ENCODE measurements around the gene TMOD2.

Gene TMOD2

DNA sequence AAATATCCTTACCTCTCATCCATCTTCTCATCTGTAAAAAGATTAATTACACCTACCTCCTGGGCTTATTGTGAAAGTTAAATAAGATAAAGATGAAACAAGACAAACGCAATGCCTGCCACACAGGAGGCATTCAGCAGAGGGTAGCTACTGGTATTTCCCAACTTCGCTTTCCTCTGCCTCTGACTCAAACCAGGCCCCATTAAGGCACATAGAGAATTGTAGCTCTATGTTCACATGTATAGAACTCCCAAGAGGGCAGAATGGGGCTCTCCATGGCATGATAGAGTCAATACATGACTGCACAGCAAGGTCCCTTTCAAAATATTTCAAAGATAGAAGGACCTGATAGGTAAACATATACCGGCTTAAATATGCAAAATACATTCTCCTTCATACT, 15.3 kb upstream of the TMOD2 start:
- no peak for DNase-seq

DNA sequence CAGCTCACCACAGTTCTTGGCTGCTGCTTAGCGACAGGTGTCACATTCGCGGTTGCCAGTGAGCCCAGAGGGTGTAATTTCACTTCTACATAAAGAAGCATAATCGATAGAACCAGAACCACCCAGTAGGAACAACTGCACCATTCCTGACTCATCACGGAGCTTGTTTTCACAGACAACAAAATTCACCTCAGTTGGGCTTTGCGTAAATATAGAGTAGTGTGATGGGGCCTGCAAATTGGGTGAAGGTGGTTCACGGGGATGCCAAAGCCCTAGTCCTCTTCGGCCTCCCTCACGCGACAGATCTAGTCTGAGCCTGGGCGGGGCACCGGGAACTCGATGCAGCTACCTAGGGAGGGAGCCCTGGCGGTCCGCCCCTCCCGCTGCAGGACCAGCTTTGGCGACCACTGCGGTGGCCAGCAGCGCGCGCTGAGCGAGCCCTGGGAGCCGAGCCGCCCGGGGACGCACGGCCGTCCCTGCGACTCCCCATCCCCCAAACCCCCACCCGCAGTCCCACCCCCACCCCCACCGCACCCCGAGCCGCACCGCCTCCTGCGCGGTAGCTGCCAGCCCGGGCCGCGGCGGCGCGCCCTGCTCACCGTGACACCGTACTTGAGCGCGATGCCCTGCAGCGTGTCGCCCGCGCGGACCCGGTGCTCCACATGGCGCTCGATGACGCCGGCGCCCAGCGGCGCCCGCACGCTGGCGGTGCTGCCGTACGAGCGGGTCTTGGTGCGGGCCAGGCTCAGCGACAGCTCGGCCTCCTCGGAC, 14.5 kb upstream of the TMOD2 start:
- peak; percentile 42 for DNase-seq

DNA sequence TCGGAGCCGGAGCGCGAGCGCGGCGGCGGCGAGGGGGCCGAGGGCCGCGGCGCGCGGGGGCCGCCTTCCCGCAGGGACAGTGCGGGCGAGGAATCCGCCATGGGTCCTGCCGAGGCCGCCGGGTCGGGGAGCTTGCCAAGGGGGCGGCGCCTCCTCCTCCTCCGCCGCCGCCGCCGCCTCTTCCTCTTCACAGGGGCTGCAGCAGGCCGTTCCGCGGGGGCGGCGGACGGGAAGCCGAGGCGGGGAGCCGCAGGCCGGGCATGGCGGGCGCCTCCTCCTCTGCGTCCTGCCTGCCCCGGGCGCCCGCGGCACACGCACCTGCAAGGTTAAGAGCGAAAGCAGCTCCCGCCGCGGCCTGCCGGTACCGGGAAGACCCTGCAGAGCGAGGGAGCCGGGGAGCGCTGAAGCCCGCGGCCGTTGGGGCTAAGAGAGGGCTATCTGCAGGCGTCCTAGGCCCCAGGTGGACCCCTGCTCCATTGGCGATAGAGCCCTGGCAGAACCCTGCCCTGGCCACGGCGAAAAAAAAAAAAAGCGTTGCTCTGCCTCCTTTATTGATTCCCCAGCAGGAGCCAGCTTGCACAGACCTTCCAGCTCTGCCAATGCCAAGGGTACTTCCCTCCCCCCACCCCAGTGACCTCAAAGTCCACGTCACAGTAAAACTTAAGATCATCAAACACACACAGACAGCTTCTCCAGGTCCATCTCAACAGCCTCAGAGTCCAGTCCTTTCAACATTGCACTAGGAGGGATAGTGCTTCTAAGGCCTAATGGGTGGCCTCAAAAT, 13.7 kb upstream of the TMOD2 start, which contains the start of gene LYSMD2:
TSS of gene LYSMD2 (minus strand) at position 134 of the 784 bp plus-strand sequence. CDS start at position 101, 33 bp downstream.
- peak; percentile 57 for DNase-seq

DNA sequence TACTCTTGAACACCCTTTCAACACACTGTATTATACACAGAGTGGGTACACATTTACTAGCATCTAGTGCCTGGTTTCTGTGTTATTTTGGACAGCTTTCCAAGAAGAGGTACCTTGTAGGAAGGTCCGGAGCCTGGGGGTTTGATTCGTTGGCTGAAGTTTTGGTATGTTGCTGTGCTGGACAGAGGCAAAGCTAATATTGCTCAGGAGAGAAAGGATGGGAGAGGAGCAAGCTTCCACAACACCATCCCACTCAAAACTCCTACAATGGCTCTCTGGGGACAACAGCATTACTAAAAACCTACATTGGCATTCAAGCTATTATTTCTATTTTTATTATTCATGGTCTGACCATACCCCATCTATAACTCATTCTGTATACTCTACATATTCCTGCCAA, 12.8 kb upstream of the TMOD2 start:
- no peak for DNase-seq

DNA sequence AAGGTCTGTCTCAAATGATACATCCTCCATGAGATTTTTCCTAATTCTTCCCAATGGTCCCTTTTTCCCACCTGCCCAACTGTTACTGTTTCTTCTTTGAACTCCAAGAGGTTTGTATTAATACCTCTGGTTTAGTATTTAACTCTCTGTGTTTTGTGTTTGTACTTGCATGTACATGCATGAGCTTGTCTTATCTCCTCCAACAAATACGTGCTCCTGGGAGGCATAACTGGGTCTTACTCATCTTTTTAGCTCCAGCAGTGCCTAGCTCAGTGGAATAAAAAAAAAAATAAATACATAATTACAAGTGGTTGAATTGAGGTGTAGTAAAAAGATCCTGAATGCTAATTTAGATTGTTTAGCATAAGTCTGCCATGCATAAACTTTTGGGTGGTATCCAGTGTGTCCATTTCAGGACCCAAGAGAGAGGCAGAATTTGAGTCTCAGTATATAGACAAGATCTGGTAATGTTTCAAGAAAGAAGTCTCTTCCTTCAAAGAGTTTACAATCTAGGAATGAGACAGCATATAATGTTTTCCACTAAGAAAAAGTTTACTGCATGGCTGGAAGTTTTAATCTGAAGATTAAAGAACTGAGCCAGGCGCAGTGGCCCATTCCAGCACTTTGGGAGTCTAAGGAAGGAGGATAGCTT, 12.2 kb upstream of the TMOD2 start:
- DNase-seq, result no peak

DNA sequence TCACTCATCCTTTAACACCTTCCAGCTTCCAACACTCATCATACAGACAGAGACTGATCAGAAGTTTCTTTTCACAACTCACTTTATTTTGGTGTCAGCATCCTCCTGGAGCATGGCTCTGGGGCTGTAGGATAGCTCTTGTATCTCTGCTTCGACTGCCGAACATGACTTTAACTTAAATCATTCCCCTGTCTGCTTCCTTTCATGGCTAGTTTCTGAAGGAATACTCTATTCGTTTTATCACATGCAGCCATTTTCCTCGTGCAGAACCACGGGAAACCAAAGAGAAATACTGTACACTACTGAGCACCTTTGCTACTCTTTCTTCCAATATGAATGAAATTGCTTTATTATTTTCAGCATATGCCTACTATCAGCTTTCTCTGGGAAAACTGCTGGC, 2.1 kb upstream of the TMOD2 start:
- DNase-seq, result no peak

DNA sequence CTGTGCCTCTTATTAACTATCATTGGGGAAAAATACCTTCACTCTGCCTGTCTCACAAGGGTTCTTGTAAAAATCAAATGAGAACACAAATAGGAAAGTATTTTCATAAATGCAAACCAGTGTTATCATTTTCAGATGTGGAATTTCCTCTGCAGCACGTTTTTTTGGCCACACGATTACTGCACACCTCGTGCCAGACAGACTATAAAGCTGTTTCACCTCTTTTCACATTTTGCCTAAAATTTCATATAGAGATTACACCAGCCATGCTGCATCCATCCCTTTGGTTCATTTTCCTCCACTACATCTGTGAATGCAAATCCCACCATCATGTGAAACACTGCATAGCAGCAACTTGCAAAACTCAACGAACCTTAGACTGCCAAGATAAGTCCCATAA, 1.2 kb upstream of the TMOD2 start:
- DNase-seq, result no peak

DNA sequence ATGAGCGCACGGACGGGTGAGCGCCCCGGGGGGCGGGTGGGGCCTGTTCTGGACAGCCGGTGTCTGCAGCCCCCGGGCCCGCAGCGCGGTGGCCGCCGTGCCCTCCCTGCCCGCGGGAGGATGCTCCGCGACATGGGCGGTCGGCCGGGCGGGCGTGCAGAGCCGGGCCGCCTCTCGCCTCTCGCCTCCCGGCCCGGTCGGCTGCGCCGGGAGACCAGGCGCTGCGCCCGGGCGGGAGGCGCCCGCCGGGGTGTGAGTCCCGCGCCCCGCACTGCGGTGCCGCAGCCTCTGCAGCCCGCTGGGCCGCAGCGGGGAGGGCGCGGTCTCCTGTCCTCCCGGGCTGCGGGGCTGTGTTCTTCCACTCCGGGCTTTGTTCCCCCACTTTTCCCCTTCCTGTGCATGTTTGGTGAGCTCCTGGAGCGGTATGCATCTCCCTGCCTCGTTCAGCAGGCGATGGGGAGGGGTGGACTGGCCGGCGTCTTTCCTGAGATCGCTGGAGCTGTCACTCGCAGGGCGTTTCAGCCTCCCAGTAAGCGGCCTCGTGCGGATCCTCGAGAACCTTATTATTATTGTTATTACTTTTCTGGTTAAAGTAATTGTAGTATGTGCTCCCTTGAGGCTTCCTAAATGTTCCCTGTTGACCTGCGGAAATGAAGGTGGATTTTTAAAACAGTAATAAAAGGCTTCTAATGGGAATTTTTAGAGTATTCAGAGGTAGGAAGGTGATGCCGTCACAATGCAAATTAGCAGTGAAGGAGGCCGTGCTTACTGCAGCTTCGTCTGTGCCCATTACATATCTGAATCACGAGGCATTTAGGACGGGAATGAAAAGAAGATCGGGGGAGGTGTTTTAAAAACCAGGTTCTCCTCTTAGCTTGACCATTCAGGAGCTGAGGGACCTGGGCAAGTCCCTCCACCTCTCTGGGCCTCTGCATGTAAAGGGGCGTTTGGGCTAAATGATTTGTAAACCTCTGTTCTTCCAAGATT, 593 bp downstream of the TMOD2 start:
- DNase-seq, result no peak

DNA sequence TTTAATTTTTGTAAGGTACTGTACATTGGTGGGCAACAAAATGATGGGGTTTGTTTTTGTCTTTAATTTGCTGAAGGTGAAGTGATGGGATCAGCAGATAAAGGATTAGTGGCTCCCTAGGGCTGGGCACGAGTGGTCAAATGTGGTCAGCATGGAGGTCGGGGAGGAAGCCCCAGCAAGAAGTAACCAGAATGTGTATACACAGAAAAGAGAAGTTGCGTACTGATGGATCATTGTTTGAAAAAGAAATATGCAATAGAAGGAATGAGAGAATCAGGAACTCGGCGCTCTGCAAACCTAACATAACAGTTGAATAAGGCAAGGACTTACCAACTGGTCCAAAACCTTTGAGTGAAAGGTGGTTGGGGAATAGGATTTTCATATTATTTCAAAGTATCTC, 1.5 kb downstream of the TMOD2 start:
- no peak for DNase-seq

DNA sequence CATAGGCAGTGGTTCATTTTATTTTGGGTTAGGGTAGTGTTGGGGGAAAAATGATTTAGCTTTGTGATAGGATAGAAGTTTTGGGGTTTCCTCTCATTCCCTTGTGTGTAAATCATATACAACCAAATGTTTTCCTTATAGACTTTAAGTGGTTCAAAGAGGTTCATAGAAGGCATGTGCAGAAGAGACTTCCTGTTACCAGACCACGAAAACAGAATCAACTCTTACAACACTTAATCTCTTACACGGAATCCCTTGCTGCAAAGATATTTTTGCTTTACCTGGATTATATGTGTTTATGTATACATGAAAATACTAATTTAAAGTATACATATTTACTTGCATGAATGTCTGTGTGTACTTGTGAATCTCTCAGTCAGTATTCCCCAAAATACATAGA, 2.9 kb downstream of the TMOD2 start:
- no peak for DNase-seq

DNA sequence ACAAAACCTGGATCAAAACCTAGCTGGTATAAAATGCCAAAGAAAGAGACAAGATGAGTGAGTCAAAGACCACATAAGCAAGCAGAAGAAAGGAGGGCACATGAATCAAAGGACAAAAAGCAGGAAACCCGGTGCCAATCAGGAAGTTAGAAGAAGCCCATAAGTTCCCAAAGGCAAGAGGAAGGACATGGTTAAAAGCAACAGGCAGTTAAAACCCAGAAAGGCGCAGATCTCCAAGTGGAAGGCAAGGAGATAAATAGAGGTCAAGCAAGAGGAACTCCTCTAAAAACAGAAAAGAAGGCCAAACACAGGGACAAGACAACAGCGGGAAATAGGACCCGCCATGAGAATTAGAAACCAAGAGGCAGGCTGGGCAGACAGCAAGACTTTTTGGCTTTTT, 4.4 kb downstream of the TMOD2 start:
- DNase-seq, result no peak

DNA sequence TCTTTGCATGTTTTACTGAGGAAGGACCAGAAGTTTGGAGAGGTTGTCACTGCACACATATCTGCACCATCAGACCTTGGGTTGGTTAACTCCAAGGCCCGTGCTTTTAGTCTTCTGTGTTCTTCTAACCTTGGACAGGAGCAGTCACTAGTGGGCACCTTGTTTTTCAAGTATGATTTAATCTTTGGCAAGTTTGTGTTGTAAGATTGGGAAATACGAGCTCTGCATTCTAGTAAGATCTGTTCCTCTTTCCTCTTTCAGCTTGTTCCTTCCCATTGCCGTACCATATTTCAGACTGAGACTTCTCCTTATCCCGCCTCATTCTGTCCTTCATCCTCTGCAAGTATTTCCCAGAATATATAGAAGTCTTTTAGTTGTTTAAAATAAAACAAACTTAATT, 5.1 kb downstream of the TMOD2 start:
- no peak for DNase-seq

DNA sequence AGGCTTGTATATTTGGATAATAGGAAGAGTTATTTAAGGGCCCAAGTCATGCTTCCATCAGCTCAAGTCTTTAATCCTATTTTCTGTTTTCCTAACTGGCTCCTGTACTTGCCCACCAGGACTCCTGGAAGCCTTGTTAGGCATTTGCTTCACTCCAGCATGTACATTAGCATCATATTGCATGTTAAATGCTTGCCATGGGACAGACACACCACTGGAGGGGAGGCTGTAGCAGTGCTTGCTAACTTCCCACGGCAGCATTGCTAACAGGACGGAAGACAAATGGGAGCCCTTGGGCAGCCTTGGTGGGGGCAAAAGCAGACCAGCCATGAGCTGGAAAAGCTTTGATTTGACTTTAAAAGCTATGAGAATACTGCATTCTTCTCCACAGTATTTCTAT, 6.1 kb downstream of the TMOD2 start:
- no peak for DNase-seq

DNA sequence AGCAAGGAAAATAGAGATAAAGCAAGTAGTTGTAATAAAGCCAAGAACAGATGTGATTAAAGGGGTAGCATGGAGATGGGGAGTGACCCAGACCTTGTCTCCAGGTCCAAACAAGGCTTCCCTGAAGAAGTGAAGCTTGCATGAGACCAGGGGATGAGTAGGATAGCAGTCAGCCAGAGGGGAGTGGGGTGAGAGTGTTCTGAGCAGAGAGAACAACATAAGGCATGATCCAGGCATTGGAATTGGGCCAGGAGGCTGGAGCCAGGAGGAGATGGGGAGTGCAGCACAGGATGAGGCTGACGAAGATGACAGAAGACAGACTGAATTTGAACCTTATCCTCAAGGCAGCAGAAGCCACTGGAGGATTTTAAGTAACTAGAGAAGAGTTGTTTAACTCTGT, 7.2 kb downstream of the TMOD2 start:
- no peak for DNase-seq

DNA sequence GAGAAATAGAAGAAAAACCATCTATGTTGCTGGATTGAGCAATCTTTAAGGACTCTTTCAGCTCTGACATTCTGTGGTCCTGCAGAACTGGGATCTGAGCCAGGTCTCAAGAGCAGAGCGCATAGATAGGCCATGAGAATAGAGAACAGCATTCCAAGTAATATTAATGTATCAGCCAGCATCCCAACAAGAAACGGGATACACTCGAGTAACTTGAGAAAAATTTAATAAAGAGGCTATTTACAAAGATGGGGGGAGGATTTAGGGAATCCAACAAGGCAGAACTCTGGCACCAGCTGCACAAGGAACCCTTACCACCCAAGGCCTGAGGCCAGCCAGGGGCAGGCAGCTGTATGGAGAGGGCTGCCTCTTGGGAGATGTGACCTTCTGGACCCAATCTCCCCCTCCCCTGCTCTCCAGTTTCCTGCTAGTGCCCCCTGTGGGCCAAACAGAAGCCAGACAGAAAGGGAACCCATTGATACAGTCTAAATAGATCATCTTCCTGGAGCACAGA, 8.2 kb downstream of the TMOD2 start:
- DNase-seq, result no peak

DNA sequence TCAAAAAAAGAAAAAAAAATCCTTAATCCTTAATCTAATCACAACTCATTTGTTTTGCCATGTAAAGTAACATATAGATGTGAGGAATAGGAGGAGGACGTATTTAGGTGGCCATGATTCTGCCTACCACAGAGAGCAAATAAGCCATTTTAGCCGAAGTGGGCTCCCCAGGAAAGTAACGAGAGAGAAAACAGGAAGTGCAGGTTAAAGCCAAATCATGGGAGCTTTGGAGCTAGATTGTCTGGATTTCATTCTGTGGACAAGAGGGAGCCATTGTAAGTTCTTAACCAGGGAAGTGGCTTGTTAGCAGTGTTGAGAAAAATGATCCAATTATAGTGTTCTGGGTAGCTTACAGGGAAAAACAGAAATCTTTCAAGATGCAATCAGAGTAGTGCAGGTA, 9.4 kb downstream of the TMOD2 start:
- no peak for DNase-seq

DNA sequence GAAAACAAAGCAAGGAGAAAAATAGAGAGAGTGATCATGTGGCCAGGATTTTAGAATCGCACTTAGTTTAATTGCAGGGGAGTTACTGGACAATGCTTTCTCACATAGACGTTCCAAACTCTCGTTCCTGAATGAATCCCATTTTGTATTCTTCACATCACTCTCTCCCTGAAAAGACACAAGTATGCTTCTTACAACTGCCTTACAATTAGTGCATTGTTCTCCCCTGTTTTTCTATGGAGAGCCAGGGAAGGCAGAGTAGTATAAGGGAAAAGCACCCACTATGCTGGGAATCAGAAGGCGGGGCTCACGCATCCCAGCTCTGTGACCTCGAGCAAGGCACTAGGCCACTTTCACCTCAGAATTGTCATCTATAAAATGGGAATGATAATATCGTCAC, 14.4 kb downstream of the TMOD2 start:
- no peak for DNase-seq

DNA sequence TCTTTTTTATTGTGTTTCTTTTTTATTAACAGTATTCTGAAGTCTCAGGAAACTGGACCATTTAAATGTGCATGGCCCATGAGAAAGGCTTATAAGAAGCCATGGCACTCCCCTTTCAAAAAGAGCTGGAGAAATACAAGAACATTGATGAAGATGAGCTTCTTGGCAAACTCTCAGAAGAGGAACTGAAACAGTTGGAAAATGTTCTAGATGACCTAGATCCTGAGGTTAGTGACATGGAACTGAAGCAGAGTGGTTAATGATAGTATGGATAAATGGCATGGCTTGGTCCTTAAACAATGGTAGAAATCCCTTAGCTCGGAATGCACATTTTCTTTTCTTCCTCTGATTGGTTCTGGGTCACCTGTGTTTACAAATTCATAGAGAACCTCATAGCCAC, 14.9 kb downstream of the TMOD2 start:
- no peak for DNase-seq

DNA sequence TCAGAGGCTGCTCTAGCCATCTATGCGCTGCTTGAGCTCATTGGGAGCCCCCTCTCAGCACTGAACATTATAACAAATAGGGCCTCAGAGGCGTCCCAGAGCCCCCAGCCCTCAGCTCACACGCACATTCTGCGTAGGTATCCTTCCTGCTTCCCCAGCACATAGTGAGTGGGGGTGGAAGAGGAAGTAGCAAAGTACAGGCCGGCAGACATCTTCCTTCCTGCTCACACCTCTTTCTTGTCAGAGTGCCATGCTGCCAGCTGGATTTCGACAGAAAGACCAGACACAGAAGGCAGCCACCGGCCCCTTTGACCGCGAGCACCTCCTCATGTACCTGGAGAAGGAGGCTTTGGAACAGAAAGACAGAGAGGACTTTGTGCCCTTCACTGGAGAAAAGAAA, 16.6 kb downstream of the TMOD2 start:
- no peak for DNase-seq

DNA sequence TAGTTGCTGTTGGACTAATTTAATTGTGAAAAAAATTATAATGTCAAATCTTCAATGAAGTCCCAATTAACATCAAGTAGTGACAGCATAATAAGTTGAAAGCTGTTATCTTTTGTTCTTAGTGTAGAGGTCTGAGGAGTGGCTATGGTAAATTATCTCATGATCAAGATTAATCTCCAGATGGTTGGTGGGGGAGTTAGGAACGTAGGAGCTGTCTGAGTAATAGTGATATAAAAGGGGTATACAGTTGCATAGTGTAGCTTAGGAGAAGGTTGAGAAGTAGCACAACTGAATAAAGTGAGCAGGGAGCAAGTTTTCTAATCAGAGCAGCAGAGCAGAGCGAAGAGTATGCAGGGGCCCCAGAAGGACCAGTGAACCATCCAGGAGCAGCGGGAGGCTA, 19.5 kb downstream of the TMOD2 start:
- DNase-seq, result no peak

DNA sequence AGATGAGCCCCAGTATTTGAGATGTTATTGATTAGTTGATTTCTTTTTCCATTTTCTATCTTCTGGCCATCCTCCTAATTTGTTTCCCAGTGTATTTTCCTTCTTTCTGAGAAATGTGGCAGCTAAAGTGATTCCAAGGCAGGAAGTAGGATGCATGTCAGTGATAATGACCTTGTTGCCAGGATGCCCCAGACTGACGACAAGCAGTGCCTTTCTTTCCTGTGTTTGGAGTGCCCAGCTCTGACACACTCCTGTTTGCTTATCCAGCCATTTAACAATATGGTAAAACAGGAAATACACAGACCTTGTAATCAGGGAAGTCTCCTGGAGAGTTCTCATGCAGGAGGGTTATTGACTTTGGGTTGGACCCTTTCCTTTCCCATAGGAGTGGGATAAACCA, 20.4 kb downstream of the TMOD2 start:
- no peak for DNase-seq

DNA sequence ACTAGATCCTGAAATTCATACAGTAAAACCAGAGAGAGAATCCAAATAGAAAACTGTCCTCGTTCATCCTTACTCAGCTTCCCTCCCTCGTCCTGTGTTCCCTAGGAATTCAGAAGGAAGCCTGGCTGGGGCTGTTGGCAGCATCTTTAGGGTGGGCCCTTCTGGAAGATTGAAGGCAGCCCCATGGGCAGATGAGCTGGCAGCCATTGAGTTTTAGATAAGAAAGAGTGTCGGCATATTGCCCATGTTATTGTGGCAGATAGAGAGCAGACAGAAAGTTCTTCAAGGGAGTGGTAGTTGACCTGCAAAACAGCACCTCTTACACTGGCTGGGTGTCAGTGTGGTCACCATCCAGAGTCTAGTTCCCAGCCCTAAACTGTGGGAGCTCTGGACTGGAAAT, 23.5 kb downstream of the TMOD2 start:
- no peak for DNase-seq
